Measurements from ENCODE around the gene PGAM4.

DNA sequence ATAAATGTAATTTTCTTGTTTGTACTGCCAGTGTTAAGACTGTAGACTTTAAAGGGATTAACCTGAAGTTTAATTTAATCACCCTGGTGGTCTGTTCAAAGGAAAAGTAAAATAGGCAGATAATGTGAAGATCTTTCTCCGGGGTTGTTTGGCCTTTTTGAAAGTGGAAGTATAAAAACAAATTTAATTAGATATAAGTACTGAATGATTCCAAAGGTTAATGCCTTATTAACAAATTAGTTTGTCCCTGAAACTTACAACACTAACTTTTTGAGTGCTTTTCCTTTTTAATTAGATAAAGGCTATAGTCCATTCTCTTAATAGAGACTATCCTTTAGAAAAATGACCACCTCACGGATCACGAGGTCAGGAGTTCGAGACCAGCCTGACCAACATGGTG is 10.4 kb upstream of the PGAM4 start:
- TF ChIP-seq EP300 (IDR thresholded peaks at IDR 0.05; ENCODE audit: low read depth) (no peak), POLR2A (IDR thresholded peaks at IDR 0.05) (no peak), POLR2AphosphoS5 (IDR thresholded peaks at IDR 0.05) (no peak)
- TF ChIP-seq, protein P1, sequence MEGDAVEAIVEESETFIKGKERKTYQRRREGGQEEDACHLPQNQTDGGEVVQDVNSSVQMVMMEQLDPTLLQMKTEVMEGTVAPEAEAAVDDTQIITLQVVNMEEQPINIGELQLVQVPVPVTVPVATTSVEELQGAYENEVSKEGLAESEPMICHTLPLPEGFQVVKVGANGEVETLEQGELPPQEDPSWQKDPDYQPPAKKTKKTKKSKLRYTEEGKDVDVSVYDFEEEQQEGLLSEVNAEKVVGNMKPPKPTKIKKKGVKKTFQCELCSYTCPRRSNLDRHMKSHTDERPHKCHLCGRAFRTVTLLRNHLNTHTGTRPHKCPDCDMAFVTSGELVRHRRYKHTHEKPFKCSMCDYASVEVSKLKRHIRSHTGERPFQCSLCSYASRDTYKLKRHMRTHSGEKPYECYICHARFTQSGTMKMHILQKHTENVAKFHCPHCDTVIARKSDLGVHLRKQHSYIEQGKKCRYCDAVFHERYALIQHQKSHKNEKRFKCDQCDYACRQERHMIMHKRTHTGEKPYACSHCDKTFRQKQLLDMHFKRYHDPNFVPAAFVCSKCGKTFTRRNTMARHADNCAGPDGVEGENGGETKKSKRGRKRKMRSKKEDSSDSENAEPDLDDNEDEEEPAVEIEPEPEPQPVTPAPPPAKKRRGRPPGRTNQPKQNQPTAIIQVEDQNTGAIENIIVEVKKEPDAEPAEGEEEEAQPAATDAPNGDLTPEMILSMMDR (IDR thresholded peaks at IDR 0.05): no peak

All from transverse colon (tissue), 4 donors.